Measurements from ENCODE around the gene NT5C2.

- TF ChIP-seq CTCF (optimal IDR thresholded peaks at IDR 0.05 in 1 of 3, IDR thresholded peaks at IDR 0.05 in 1 of 3, conservative IDR thresholded peaks at IDR 0.05 in 1 of 3; ENCODE audit: extremely low read depth in 1 of 3, insufficient read depth in 2 of 3, low read length in 3 of 3) (no peak), EZH2 (IDR thresholded peaks at IDR 0.05; ENCODE audit: low read length) (no peak)
Observed at GRCh38 chr10:103149991-103150622, 43.0 kb downstream of the NT5C2 start.

Measured in keratinocyte (primary cell).